ENCODE measurements around the gene GPATCH1.
"Not testable (repeated sequence)": the region's sequence is repeated elsewhere in the genome, so short reads cannot be mapped to it uniquely, and the experiment has no call there.

Gene GPATCH1, protein sequence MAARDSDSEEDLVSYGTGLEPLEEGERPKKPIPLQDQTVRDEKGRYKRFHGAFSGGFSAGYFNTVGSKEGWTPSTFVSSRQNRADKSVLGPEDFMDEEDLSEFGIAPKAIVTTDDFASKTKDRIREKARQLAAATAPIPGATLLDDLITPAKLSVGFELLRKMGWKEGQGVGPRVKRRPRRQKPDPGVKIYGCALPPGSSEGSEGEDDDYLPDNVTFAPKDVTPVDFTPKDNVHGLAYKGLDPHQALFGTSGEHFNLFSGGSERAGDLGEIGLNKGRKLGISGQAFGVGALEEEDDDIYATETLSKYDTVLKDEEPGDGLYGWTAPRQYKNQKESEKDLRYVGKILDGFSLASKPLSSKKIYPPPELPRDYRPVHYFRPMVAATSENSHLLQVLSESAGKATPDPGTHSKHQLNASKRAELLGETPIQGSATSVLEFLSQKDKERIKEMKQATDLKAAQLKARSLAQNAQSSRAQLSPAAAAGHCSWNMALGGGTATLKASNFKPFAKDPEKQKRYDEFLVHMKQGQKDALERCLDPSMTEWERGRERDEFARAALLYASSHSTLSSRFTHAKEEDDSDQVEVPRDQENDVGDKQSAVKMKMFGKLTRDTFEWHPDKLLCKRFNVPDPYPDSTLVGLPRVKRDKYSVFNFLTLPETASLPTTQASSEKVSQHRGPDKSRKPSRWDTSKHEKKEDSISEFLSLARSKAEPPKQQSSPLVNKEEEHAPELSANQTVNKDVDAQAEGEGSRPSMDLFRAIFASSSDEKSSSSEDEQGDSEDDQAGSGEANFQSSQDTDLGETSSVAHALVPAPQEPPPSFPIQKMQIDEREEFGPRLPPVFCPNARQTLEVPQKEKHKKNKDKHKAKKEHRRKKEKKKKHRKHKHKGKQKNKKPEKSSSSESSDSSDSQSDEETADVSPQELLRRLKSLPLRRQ

DNA sequence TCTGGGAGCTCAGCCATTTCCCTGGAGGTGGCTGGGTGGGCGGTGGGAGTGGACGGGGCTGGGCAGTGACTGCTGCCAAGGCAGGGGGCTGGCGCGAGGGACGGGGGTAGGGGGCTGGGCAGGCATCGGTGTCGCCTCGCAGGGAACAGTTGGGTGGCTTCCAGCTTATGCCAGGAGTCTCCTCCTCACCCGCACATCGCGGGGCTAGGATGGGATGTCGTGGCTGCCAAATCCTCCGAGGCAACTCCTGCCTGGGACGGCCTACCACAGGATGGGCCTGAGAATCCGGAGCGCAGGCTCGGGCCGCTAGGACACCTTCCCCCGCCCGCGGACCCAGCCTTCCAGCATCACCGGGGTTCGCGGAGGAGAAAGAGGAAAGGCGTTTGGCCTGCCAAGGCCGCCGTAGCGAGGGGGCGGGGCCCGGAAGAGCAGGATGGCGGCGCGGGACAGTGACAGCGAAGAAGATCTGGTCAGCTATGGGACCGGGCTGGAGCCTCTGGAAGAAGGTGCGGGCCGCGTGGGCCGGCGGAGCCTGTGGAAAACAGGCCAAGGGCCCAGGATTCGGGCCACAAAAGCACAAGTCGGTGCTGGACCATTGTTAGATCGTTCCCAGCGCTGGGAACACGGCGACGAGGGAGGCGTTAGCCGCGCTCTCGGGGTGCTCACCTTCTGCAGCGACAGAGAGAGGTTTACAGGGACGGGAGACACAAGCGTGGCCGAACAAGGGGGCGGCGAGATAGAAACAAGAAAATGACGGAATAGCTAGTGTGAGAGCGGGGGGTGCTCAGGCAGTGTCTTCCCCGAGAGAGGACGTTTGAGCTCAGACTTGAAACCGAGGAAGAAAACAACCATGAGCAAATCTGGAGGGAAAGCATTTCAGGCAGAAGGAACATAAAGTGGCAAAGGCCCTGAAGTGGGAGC, at the start of gene GPATCH1:
GPATCH1 (plus strand) TSS at position 421 of the 921 bp plus-strand sequence; CDS start at position 434, 13 bp downstream.
- peak; percentile 83 for DNase-seq (ENCODE audit: low spot score)

DNA sequence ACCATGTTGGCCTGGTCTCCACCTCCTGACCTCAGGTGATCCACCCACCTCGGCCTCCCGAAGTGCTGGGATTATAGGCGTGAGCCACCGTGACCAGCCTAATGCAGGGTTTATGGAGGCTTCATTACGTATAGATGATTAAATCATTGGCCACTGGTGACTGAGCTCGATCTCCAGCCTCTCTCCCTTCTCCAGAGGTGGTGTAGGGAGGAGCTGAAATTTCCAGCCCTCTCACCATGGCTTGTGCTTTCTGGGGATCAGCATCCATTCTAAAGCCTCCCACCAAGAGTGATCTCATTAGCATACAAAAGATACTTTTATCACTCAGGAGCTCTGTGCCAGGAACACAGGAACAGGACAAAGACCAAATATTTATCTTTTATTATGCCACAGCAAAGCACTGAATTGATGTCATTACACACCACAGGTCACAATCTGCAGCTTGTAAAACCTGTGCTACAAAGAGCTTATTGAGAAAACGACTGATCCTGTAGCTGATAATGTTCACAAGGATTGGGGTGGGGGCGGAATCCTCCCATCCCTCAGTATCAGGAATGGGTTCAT, 48.7 kb upstream of the GPATCH1 start:
- no peak for DNase-seq (ENCODE audit: low spot score)

DNA sequence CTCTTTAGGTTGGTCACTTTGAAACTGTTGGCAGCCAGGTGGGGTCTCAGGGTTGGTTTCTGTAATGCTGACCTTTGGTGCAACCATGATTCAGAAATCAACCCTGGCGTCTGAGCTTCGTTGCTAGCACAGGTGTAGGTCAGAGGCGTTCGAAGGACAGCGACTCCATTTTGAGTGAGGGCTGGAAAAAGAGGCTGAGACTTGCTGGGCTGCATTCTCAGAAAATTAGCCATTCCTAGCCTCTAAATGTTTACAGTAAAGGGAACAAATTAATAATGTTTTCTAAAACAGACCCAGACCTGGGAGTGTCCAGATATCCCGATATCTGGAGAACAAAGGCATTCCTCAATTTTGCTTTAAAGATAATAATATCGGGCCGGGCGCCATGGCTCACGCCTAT, 45.5 kb upstream of the GPATCH1 start:
- DNase-seq (ENCODE audit: low spot score) = no peak

DNA sequence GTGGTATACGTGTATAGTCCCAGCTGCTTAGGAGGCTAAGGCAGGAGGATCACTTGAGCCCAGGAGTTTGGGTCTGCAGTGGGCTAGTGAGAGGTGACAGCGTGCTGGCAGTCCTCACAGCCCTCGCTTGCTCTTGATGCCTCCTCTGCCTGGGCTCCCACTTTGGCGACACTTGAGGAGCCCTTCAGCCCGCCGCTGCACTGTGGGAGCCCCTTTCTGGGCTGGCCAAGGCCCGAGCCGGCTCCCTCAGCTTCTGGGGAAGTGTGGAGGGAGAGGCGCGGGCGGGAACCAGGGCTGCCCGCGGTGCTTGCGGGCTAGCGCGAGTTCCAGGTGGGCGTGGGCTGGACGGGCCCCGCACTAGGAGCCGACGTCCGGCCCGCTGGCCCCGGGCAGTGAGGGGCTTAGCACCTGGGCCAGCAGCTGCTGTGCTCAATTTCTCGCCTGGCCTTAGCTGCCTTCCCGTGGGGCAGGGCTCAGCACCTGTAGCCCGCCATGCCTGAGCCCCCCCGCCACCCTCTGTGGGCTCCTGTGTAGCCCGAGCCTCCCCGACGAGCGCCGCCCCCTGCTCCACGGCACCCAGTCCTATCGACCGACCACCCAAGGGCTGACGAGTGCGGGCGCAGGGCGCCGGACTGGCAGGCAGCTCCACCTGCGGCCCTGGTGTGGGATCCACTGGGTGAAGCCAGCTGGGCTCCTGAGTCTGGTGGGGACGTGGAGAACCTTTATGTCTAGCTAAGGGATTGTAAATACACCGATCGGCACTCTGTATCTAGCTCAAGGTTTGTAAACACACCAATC, 44.4 kb upstream of the GPATCH1 start:
- not testable (repeated sequence) for DNase-seq (ENCODE audit: low spot score)

DNA sequence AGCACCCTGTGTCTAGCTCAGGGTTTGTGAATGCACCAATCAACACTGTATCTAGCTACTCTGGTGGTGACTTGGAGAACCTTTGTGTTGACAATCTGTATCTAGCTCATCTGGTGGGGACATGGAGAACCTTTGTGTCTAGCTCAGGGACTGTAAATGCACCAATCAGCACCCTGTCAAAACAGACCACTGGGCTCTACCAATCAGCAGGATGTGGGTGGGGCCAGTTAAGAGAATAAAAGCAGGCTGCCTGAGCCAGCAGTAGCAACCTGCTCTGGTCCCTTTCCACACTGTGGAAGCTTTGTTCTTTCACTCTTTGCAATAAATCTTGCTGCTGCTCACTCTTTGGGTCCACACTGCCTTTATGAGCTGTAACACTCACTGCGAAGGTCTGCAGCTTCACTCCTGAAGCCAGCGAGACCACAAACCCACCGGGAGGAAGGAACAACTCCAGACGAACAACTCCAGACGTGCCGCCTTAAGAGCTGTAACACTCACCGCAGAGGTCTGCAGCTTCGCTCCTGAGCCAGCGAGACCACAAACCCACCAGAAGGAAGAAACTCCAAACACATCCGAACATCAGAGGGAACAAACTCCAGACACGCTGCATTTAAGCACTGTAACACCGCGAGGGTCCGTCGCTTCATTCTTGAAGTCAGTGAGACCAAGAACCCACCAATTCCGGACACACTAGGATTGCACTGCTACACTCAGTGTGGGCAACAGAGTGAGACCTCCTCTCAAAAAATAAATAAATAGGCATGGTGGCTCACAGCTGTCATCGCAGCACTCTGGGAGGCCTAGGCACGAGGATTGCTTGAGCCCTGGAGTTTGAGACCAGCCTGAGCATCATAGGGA, 43.6 kb upstream of the GPATCH1 start:
- DNase-seq (ENCODE audit: low spot score) = not testable (repeated sequence)

DNA sequence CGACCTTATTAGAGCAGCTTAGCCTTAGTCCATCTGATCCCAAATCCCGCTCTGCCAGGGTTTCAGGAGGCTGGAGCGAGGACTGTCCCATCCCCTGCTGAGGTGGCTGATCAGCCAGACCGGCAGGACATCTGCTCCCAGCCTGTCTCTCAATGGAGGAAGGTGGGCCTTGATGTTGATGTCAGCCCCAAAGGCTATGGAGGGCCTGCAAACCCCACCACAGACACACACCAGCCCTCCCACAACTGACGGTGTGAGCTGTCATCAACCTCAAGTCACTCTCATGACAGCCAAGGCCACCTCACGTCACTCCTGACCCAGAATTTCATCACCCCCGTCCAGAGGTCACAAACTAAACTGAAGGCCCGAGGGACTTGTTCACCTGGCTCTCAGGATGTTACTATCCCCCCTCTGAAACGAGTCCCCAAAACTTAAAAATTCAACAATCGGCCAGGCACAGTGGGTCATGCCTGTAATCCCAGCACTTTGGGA, 41.8 kb upstream of the GPATCH1 start:
- DNase-seq (ENCODE audit: low spot score) = no peak

DNA sequence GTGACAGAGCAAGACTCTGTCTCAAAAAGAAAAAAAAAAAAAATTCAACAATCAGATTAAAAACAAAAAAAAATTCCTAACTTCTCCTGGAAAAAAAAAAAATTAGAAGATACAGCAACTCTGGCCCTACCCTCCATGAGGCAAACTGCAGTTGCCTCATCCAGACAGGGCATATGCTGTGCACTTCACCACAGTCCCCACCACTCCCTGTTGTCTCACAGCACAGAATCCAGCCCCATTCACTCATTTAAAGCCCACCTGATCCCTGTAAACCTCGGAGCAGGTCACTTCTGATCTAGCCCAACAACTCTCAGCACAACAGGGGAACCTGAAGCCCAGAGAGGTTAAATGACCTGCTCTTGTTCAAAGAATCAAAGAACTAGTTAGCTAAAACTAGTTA, 41.2 kb upstream of the GPATCH1 start:
- no peak for DNase-seq (ENCODE audit: low spot score)

DNA sequence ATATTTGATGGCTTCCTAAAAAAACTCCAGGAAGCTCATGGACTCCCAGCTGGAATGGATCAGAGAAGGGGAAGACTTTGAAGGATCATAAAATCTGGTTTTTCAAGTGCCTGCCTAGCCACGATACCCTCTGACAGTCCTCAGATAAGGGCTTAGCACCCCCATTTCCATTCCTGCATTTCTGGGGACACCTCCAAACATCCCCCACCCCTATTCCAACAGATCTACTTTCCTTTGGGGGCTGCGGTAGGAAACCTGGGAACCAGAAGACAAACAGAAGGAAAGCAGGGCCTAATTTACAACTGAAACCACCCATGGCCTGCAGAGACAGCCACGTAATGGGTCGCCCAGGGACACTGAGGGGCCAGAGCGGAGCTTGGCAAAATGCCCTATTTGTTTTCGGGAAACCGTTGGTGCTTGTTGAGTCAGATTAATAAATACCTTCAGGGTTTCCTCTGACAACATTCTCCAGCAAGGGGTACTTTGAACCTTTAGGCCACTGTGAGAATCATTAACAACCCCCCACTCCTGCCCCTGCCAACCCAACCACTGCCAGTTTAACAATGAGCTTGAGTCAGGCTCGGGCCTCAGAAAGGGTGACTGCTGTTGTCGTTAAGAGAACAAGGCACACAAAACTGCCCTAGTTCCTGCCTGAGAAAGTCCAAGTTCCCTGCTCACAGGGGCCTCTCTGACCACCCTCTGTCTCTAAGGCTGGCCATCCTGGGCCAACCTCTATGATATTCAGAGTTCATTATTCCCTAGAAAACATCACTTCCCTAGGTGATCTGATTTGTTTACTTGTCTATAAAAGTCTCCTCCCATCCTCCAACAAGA, 39.8 kb upstream of the GPATCH1 start:
- DNase-seq (ENCODE audit: low spot score) = peak; percentile 40

DNA sequence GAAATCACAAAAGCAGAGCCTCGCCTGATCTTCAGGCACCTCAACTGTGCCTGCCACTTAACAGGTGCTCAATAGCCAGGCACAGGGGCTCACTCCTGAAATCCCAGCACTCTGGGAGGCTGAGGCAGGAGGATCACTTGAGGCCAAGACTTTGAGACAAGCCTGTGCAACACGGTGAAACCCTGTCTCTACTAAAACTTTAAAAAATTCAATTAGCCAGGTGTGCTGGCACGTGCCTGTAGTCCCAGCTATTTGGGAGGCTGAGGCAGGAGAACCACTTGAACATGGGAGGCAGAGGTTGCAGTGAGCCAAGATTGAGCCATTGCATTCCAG, 39.2 kb upstream of the GPATCH1 start:
- not testable (repeated sequence) for DNase-seq (ENCODE audit: low spot score)

DNA sequence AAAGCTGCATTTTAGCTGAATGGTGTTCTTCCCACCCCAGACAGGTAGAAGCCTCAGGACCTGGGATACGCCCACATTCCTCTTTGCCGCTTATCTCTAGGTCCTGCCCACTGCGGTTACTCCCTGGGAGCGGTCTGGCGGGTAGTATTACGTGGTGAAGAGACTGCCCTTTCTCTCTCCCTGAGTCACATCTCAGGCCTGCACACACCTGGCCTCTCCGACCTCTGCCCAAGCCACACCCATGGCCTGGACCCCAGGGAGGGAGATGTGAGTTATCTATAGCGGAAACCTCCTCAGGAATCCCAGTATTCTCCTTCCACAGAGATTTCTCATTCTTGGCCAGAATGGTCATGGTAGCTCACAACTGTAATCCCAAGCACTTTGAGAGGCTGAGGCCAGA, 33.6 kb upstream of the GPATCH1 start:
- DNase-seq (ENCODE audit: low spot score) = no peak

DNA sequence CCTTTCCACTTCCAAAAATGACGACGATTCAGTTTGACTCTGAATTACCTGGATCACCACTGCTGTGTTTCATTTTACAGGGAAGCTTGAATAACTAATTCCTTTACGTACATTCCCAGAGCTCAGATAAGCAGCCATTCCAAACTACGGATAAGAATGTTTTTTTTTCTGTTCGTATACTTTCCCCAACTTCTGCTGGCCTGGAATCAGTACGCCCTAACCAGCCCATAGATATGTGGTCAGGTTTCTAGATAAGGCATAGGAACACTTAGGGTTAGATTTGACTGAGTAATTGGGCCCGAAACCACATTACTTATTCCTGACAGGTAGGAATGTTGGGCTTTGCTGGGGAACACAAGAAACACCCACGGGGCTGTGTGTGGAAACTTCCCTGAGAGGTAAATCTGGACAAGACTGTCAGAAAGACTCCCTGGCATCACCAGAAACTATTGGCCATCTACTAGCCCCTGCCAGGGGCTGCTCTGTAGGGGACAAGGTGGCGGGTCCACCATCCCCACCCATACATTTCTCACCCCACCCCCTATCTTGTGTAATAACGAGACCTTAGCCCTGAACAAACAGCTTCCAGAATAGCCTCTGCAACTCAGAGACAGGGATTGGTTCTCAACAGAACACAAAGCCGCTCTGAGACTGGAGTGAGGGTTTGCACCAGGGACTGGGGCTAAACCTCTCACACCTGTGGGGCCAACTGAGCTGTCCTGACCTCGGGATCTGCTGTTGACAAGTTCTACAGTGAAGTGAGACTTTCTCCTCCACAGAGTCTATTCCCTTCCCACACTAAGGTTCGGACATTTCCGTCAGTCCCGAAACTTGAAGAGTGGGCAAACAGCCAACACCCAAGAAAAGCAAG, 31.9 kb upstream of the GPATCH1 start:
- DNase-seq (ENCODE audit: low spot score) = no peak

DNA sequence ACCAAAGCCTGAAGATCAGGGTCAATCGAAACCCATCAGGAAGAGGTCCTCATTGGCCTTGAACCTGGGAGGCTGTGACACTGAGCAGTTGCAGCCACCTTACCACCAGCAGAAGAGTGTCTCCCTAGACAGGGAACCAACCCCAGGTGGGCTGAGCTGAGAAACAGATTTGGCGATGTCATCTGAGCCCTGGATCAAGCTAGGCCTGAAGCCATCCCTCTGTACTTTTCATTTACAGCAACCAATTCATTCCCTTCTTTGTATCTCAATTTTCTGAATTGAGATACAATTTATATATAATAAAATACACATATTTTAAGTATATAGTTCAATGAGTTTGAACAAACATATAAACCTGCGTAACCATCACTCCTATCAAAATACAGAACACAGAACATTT, 30.9 kb upstream of the GPATCH1 start:
- no peak for DNase-seq (ENCODE audit: low spot score)

DNA sequence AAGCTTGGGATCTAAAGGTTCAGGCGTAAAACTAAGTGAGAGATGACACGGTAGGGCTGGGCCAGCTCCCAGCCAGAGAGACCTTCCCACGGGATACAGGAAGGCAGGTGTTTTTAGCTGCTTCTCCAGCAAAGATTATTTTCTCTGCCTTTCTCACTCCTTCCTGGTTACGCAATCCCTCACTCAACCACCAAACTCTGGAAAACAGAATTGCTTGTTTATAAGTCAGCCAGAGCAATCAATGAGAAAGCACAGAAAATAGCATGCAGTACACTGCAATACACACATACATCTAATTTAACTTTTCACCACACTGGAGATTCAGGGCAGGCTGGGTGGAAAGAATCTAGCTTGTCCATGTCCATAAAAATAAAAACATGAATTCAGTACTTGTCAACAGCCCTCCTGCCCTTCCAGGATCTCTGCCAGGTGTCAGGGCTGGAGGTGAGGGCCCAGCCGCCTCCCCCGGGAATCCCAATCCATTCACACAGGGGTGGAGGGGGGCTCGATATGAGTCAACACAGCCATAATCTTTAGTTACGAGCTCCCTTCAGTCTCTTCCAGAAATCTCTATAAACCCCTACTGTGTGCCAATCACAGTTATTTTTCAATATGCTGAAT, 28.5 kb upstream of the GPATCH1 start:
- DNase-seq (ENCODE audit: low spot score) = no peak

DNA sequence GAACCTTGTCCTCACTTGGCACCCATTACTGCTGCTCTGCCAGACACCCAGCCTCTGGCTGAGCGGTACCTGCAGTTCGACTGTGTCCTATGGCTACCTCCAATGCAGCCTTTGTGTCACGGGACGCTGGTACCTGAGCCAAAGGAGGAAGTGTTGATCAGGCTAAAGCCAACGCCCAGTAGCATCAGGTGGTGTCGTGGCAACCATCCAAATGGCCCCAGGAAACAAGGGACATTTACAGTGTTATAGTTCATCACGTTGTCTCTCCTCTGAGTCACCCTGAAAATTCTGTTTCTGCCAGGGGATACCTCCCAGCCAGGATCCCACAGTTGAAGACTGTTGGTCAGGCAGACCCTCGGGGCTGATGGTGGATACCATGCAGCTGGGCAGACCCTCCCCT, 26.4 kb upstream of the GPATCH1 start:
- no peak for DNase-seq (ENCODE audit: low spot score)

DNA sequence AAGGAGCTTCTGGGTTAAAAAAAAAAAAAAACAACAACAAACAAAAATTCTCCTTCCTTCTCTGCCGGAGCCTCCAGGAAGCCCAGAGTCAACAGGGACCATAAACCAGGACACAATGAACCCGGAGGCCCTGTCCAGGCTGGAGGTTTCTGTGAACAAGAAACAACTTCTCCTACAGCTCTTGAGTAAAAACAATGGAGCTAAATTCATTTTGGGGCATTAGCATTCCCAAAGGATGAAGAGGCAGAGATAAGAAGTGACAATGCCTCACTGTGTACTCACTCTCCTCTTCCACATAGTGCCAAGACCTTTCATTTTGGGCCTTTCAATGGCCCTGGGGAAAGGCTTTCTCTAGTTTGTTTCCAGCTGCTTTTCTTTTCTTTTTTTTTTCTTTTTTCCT, 25.3 kb upstream of the GPATCH1 start:
- peak; percentile 60 for DNase-seq (ENCODE audit: low spot score)

DNA sequence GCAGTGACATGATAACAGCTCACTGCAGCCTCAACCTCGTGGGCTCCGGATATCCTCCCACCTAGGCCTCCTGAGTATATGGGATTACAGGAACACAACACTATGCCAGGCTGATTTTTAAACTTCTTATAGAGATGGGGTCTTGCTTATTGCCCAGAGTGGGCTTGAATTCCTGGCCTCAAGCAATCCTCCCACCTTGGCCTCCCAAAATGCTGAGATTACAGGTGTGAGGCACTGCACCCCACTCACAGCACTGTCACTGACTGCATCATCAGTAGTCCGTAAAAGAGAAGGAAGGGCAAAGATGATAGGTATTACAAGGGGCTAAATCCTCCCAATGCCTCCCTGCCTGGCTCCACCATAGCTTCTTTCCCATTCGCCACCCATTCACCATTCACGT, 20.4 kb upstream of the GPATCH1 start:
- DNase-seq (ENCODE audit: low spot score) = no peak

DNA sequence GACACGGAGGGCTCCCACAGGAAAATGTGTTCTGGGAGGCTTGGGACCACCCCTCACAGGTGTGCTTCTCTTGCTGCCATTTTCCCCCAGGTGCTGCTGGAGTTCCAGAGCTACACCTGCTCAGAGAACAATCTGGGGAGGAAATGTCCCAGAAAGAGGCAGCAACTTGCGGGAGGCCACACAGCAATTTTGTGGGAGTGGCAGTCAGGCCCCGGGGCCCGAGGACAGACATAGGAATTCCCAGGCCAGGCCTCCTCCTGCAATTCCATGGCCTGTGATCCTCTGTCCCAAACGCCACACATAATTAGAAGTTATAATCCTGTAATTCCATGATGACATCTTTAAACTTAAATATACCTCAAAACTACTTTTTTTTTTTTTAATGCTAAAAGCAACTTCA, 18.1 kb upstream of the GPATCH1 start:
- DNase-seq (ENCODE audit: low spot score) = no peak

Measured in pons (tissue), 1 donor.